CD14-positive monocyte (primary cell): ENCODE results near the gene COQ10B. TPM values are rescaled to one million over a fixed set of nuclear protein-coding genes. Genes with fewer than 3 reads are reported as not detected.

ENCODE experiments used
- DNase-seq, 3 donors: peaks; one replicate each; pipeline ENCODE4 v3.0.0-alpha.2; 2011 to 2022
- H2AFZ ChIP-seq: 2 replicates; pipeline ENCODE4 v1.6.0; 2012; ENCODE audit warnings: mild to moderate bottlenecking, low read depth, low read length, inconsistent platforms; ENCODE audit not compliant: insufficient read depth, poor library complexity, severe bottlenecking
- H3K27ac ChIP-seq, 2 donors: 1 replicate in 1 of 2; 2 replicates in 1 of 2; pipeline ENCODE4 v1.5.1; 2012 to 2013; ENCODE audit warnings: low read length in 2 of 2, control low read depth in 1 of 2, inconsistent platforms in 1 of 2, low read depth in 1 of 2, mild to moderate bottlenecking in 1 of 2
- H3K27me3 ChIP-seq, 2 donors: one replicate each; pipeline versions ENCODE4 v1.6.0 to v1.6.1; 2011 to 2013; ENCODE audit warnings: low read length in 2 of 2; ENCODE audit not compliant: control insufficient read depth in 2 of 2, insufficient read depth in 2 of 2
- H3K36me3 ChIP-seq, 2 donors: replicated peaks in 1 of 2; 1 replicate in 1 of 2; 2 replicates in 1 of 2; pipeline versions ENCODE4 v1.5.1 to v1.6.1; 2012 to 2013; ENCODE audit warnings: low read length in 2 of 2, control low read depth in 1 of 2, inconsistent platforms in 1 of 2, mild to moderate bottlenecking in 1 of 2; ENCODE audit not compliant: insufficient read depth in 2 of 2, control insufficient read depth in 1 of 2
- H3K4me1 ChIP-seq, 2 donors: 1 replicate in 1 of 2; 2 replicates in 1 of 2; pipeline versions ENCODE4 v1.5.1 to v1.6.1; 2012 to 2013; ENCODE audit warnings: low read length in 2 of 2, control low read depth in 1 of 2, inconsistent platforms in 1 of 2, mild to moderate bottlenecking in 1 of 2, moderate library complexity in 1 of 2; ENCODE audit not compliant: insufficient read depth in 2 of 2, control insufficient read depth in 1 of 2
- H3K4me2 ChIP-seq: replicated peaks from 2 replicates; pipeline ENCODE3; 2012; ENCODE audit warnings: low read length, moderate library complexity, mild to moderate bottlenecking; ENCODE audit not compliant: poor library complexity, severe bottlenecking; ENCODE audit errors: extremely low read depth
- H3K4me3 ChIP-seq, 3 experiments: fragments of 200-600 bp in 1 of 3; sonication (generic) in 1 of 3; replicated peaks in 1 of 3; 1 replicate in 2 of 3; 2 replicates in 1 of 3; pipeline ENCODE4 v1.5.1; 2011 to 2013; ENCODE audit warnings: low read length in 3 of 3, mild to moderate bottlenecking in 3 of 3, control low read depth in 2 of 3, low read depth in 2 of 3, inconsistent platforms in 1 of 3, moderate library complexity in 1 of 3
- H3K79me2 ChIP-seq: 2 replicates; pipeline ENCODE4 v1.6.0; 2012; ENCODE audit warnings: mild to moderate bottlenecking, control low read depth, inconsistent platforms, low read length, moderate library complexity; ENCODE audit not compliant: insufficient read depth
- H3K9ac ChIP-seq: 2 replicates; pipeline ENCODE4 v1.6.0; 2017; ENCODE audit warnings: low read length, mild to moderate bottlenecking; ENCODE audit not compliant: insufficient read depth, poor library complexity, severe bottlenecking
- H3K9me3 ChIP-seq, 2 donors: replicated peaks in 1 of 2; 1 replicate in 1 of 2; 2 replicates in 1 of 2; pipeline versions ENCODE4 v1.5.1 to v1.6.1; 2012 to 2013; ENCODE audit warnings: low read length in 2 of 2, control low read depth in 1 of 2; ENCODE audit not compliant: control insufficient read depth in 1 of 2, insufficient read depth in 1 of 2
- H4K20me1 ChIP-seq: 2 replicates; pipeline ENCODE4 v1.6.0; 2012; ENCODE audit warnings: mild to moderate bottlenecking, low read length, control low read depth, moderate library complexity; ENCODE audit not compliant: insufficient read depth
- H3K27ac Mint-ChIP-seq, 7 donors: one replicate each; pipeline ENCODE4 v1.8.0; 2020; ENCODE audit warnings: mild to moderate bottlenecking in 7 of 7, mixed read lengths in 7 of 7, moderate library complexity in 6 of 7, inconsistent platforms in 2 of 7
- H3K27me3 Mint-ChIP-seq, 3 donors: one replicate each; pipeline ENCODE4 v1.8.0; 2021 to 2022; ENCODE audit warnings: low read depth in 3 of 3, mild to moderate bottlenecking in 3 of 3, mixed read lengths in 3 of 3, moderate library complexity in 3 of 3, inconsistent platforms in 1 of 3
- H3K36me3 Mint-ChIP-seq, 2 donors: one replicate each; pipeline ENCODE4 v1.8.0; 2020; ENCODE audit warnings: mixed read lengths in 2 of 2, inconsistent platforms in 1 of 2, mild to moderate bottlenecking in 1 of 2
- H3K4me1 Mint-ChIP-seq: one replicate; pipeline ENCODE4 v1.8.0; 2020; ENCODE audit warnings: mild to moderate bottlenecking, mixed read lengths
- H3K4me3 Mint-ChIP-seq, 2 donors: one replicate each; pipeline ENCODE4 v1.8.0; 2020; ENCODE audit warnings: mild to moderate bottlenecking in 2 of 2, mixed read lengths in 2 of 2, moderate library complexity in 1 of 2
- H3K9me3 Mint-ChIP-seq, 7 donors: one replicate each; pipeline ENCODE4 v1.8.0; 2020 to 2022; ENCODE audit warnings: mixed read lengths in 7 of 7, mild to moderate bottlenecking in 6 of 7, moderate library complexity in 6 of 7, inconsistent platforms in 2 of 7
- CTCF ChIP-seq: fragments of 200-600 bp; IDR thresholded peaks from one replicate; pipeline ENCODE4 v1.8.0; 2022; ENCODE audit warnings: antibody characterized with exemption, mild to moderate bottlenecking
- WGBS: methylation state at CpG from one replicate; pipeline ENCODE4 v1.1.5; 2013; ENCODE audit warnings: missing lambda C conversion rate; ENCODE audit not compliant: insufficient coverage; 5-methylcytosine and 5-hydroxymethylcytosine counted together
- intact Hi-C, 2 donors: fragments of 100-400 bp; cut with micrococcal nuclease; formaldehyde crosslinking; loops; one replicate each; pipeline versions ENCODE4 v1.15.0 to v1.15.1; 2023
- polyA plus RNA-seq, 3 donors: library from polyadenylated mRNA; depleted of rRNA in 1 of 3; unstranded in 2 of 3; stranded (reverse) in 1 of 3; fragments of 300-500 nt in 2 of 3; fragments of >200 nt in 1 of 3; fragmentation: Illumina TruSeq in 2 of 3; gene quantifications; 1 replicate in 2 of 3; 2 replicates in 1 of 3; pipeline ENCODE4 v1.2.3, GENCODE V29; 2012 to 2021

The COQ10B gene
- polyA plus RNA-seq, 3 donors, result 6.7 to 46.6 (median 38.3) TPM

DNA sequence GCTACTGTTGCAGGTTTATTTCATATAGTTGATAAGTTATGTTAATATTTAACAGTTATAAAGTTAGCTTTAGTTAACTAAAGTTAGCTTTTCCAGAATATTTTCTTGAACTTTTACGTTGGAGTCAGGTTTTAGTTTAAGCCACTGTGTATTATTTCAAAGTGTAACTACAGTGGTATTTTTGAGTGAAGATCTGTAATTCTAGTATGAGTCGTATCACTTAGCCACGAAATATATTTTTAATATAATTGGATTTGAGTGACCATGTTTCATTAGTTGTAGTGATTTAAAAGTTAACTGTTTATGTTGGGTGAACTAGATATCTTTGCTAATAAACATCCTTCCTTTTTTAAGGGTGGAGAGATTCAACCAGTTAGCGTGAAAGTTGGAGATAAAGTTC is 49.3 kb downstream of the COQ10B start:
- intact Hi-C loops, result loop anchor here in 1 of 2 donors (5.0 kb wide), 1 partner anchor 65 kb away; the partner anchor contains the start of gene SF3B1
- no peak overlapping the region for H3K27ac ChIP-seq
- H3K4me3 Mint-ChIP-seq, result no peak overlapping the region
- no peak for DNase-seq
- H3K27me3 ChIP-seq, result no peaks in the 10 kb centered on the region
- peaks cover 10 to 27% of the 10 kb centered on the region in 2 donors for H3K36me3 ChIP-seq
- no peak overlapping the region for H3K4me2 ChIP-seq
- H3K4me1 ChIP-seq, result peaks cover 22 to 36% of the 10 kb centered on the region in 2 donors
- no peaks in the 10 kb centered on the region for H3K9me3 Mint-ChIP-seq
- no peak overlapping the region for H3K9ac ChIP-seq
- no peak overlapping the region for H2AFZ ChIP-seq
- no peaks in the 10 kb centered on the region for H3K9me3 ChIP-seq
- H4K20me1 ChIP-seq, result peaks cover 15% of the 10 kb centered on the region
- no peak overlapping the region for H3K4me3 ChIP-seq
- peak overlapping the region in 1 of 7 donors; percentile 54 for H3K27ac Mint-ChIP-seq
- H3K4me1 Mint-ChIP-seq, result peaks cover 28% of the 10 kb centered on the region
- H3K36me3 Mint-ChIP-seq, result peaks cover 13 to 28% of the 10 kb centered on the region in 2 donors
- no peak for TF ChIP-seq CTCF
- peaks cover 56% of the 10 kb centered on the region for H3K79me2 ChIP-seq
- no CpG with 5 or more reads among the region's 4 CpGs for WGBS
- no peaks in the 10 kb centered on the region for H3K27me3 Mint-ChIP-seq

- Histone ChIP-seq H3K4me3 (no peak overlapping the region), H3K4me1 (peaks cover 11 to 23% of the 10 kb centered on the region in 2 donors), H3K9me3 (no peaks in the 10 kb centered on the region), H3K79me2 (peaks cover 43% of the 10 kb centered on the region), H3K4me2 (no peak overlapping the region), H3K36me3 (peaks cover 10 to 25% of the 10 kb centered on the region in 2 donors), H2AFZ (no peak overlapping the region), H3K27ac (no peak overlapping the region), H3K9ac (no peak overlapping the region), H3K27me3 (no peaks in the 10 kb centered on the region), H4K20me1 (peaks cover 2% of the 10 kb centered on the region)
- Mint-ChIP-seq H3K27ac (peak overlapping the region in 2 of 7 donors; percentile 45 to 46), H3K4me3 (no peak overlapping the region), H3K36me3 (peaks cover 13 to 33% of the 10 kb centered on the region in 2 donors), H3K4me1 (peaks cover 17% of the 10 kb centered on the region), H3K27me3 (peaks cover 0 to 3% (median 0%) of the 10 kb centered on the region in 3 donors), H3K9me3 (no peaks in the 10 kb centered on the region)
- no CpG with 5 or more reads among the region's 2 CpGs for WGBS
- no peak for TF ChIP-seq CTCF
- intact Hi-C loops, result loop anchor here in 1 of 2 donors (5.0 kb wide), 1 partner anchor 67 kb away; the partner anchor contains the start of gene SF3B1
- no peak for DNase-seq
These were observed 50.6 kb downstream of the COQ10B start for GRCh38 chr2:197504000-197504399.
